T-helper 1 cell (primary cell): ENCODE results near the gene TBX5.

Experiments used
- DNase-seq, 5 donors: peaks; one replicate each; pipeline ENCODE4 v3.0.0-alpha.2; 2012 to 2020
- total RNA-seq, 4 donors: gene quantifications; one replicate each; lab custom pipeline; 2026; lab: John Stamatoyannopoulos, UW

Gene TBX5
- total RNA-seq: 0 to 0.15 (median 0) reads per million in 4 donors

- no peak for DNase-seq
These were observed at the start of gene TBX5 for GRCh38 chr12:114405519-114406271. TBX5 (minus strand) TSS chr12:114406144; CDS start chr12:114403898, 2,246 bp downstream.

DNA sequence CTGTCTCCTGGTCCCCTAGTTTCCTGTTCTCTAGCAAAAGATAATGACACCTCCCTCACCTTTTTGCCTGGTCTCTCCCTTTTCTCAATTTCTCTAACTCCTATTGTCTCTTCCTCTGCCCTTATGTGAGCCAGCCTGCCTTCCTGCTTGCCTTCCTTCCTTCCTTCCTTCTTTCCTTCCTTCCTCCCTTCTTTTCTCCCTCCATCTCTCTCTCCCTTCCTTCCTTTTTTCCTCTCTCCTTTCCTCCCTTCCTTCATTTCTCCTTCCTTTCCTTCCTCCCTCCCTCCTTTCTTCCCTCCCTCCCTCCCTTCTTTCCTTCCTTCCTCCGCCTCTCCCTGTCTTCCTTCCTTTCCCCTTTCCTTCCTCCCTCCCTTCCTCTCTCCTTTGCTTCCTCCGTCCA is 45.7 kb upstream of the TBX5 start:
- DNase-seq: no peak

- DNase-seq: no peak
These were observed 44.8 kb upstream of the TBX5 start for GRCh38 chr12:114450515-114451300.

DNA sequence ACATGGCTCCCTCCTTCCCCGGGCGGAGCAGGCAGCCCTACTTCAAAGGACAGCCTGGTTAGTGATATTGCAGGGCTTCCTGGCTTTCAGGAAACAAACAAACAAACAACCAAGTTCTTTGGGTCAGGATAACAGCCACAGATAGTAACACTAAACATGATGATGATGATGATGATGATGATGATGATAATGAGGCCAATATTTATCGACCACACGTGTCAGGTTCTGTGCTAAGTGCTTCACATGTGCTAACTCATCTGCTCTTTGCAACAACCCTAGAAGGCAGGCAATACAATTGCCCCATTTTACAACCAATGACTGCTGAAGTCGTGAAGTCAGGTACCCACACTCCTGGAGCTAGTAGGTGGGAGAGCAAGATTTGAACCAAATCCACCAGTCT is 44.1 kb upstream of the TBX5 start:
- no peak for DNase-seq

DNA sequence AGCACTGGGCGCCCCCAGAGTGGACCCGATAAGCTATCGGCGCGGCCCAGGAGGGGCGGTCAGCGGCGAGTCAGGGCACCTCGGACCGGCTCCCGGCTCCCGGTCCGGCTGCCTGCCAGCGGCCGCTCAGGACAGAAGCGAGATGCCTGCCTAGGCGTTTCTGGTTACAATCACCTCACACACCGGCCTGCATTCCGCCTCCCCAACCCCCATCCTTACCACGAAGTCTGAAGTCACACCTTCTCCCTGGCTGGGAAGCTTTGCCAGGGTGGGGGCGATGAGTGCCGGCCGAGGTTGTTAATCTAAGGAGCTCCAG is 42.6 kb upstream of the TBX5 start:
- DNase-seq: no peak

GRCh38 chr12:114447799-114448617 is 42.1 kb upstream of the TBX5 start:
- DNase-seq: no peak

- DNase-seq: no peak
These were observed 41.4 kb upstream of the TBX5 start for GRCh38 chr12:114447274-114447716.

DNA sequence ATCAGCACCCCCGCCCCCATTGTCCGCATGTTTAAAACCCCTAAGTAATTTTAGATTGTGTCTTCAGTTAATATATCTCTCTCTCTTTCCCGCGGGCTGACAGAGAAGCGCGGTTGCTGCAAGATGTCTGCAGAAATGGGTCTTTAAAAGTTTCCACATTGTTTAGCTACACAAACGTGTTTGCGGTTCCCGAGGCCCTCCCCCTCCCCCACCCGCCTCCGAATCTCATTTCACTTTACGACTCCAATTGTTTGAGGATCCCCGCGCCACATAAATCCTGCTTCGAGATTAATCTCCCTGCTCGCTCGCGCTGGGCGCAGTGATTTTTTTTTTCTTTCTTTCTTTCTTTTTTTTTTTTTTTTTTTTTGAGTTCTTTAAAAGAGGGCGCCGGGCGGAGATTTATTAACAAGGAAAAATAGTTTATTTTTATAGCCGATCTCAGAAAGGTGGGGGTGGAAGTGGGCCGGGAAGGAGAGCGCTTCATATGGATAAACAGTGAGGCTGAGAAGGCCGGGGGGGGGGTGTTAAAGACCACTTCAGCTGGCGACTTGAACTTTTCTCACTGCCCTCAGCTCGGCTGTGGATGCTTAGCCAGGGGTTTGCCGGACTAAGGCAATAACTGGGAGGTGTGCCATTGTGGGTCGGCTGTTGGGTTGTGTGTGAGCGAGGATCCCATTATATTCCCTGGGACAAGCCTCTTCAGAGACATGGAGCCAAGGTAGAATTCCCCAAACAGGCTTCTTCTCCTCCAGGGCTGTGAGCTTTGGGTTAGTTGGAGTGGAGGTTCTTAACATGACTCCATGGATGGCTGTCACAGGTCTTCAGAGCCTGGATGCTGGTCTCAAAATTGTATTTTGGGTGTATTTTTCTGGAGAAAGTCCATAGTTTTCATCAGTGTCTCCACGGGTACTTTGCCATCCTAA is 39.7 kb upstream of the TBX5 start:
- DNase-seq: no peak

GRCh38 chr12:114444422-114445279 is 38.7 kb upstream of the TBX5 start:
- no peak for DNase-seq

DNA sequence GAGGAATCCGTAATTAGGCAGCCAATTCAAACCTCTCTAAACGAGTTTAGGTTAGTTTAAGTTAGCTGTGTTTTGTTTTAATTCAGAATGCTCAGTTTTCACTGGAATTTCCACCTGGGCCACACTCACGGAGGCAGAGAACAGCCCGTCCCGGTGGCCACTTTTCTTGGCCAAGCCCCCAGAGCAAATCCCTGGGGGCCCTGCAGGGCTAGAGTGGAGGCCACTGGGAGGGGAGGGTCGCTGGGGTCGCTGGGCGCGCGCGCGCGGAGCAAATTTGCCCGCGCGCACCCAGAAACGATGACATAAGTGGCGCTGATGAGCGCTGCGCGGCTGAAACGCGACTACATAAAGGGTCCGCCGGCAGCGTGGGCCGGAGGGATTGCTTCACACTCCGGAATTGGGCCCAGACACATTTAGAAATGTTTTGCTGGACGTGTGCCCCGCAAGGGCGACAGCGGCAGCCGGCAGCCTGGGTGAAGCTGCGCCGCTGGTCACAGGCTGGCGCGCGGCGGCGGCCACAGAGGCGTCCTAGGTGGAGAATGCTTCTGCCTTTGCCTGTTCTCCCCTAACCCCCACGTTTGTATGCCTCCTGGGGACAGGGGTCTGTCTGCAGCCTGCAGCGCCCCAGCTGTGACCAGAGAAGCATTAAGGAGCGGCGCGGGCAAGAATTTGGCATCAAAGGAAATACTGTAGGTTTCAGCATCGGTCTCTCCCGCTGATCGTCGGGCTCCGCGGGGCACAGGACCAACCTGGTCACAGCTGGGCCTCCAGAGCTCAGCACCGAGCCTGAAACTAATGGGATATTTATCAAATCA is 37.9 kb upstream of the TBX5 start:
- DNase-seq: no peak

DNA sequence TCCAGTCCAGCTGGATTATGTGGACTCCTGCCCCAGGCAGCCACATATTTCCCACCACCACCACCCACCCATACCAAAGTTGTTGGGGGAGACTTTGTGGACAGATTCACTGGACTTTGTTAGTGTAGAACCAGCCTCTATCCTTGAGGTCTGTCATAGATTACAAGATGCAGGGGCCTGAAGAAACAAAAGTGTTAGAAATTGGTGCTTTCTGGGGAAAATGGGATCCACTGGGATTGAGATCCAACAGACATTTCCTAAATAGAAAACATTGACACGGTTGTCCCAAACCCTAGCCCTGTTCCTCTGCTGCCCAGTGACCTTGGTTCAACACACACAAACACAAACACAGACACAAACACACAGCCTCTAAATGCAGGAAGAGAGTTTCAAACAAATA is 36.6 kb upstream of the TBX5 start:
- DNase-seq: no peak

- no peak for DNase-seq
These were observed 35.6 kb upstream of the TBX5 start for GRCh38 chr12:114441545-114441944.

DNA sequence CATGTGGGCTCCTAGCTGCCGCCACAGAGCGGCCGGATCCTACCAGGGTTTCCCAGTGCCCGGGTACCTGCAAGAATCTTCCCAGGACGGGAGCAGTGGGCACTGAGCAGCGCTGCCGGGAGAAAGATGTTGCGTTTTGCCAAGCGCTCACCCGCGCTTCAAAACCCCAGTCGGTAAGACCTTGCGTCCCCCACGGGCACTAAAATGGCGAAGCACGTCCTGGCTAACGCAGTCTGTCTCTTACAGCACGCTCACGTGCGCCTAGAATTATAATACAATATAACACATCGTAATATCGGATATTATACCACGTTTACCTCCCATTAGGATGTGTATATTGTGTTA is 35.1 kb upstream of the TBX5 start:
- no peak for DNase-seq

- no peak for DNase-seq
These were observed 34.5 kb upstream of the TBX5 start for GRCh38 chr12:114440270-114441038.

GRCh38 chr12:114439817-114440216 is 33.9 kb upstream of the TBX5 start:
- no peak for DNase-seq

DNA sequence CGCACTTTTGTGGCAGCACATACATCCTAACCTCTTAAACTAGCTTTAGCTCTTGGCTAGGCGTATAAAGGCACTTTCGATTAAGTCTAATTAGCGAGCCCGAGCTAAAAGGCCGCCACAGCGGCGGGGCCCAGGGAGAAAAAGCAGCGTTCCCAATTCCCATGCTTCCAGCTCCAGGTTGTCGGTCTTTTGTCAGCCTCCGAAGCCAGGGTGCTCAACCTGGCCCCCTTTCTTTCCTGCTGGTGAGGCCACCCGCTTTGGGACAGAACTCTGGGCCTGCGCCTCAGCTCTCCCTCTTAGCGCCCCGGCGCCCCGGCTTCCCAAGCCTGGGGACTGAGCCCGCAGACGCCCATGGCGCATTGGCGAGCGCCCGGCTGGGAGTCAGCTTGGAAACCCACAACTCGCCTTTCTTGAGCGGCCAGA is 33.3 kb upstream of the TBX5 start:
- no peak for DNase-seq

DNA sequence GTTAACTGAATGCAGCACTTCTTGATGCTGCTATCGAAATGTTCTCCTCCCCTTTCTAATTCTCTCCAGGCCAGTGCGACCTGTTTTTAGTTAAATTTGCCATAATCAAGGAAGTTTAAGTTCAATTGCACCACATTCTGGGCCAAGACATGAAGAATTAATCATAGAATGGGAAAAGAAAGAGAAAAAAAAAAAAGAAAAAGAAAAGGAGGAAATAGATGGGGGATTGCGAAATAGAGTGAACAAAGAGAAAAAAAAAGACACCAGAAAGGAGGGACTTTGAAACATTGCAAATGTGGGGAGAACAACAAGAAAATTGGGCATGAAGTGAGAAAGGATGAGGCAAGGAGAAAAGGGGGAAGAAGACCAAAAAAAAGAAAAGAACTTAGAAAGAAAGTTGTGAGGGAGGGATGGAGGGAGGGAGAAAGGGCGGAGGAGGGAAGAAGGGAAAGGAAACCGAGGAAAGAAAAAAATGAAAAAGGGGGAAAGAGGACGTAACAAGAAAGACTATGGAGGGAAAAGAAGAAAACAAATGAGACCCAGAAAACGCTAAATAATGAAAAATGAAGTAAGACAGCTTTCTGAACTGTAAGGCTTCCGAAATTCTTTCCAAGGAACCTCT is 32.8 kb upstream of the TBX5 start:
- no peak for DNase-seq

GRCh38 chr12:114434341-114434740 is 28.4 kb upstream of the TBX5 start:
- DNase-seq: no peak

DNA sequence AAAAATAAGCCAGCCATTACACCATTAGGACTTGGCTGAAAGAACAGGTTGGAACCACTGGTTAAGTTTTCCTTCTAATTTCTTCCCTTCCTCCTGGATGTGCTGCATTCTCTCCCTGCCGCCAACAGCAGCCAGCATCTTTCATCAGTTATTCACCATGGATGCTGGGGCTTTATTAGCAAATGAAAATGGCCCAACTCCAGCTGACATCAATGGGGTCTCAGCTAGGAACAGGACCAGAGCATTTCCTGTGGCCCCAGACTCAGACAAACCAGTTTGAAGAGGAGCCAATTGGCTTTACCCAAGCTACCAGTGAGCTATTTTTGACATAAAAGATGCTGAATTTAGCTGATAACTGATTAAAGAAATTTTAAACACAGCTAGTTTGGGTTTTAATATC is 26.0 kb upstream of the TBX5 start:
- no peak for DNase-seq
